WTC11 (cell line): Measurements from ENCODE around the gene FAM3C. TPM values are rescaled to one million over a fixed set of nuclear protein-coding genes. Genes with fewer than 3 reads are reported as not detected.

Experiments used
- ATAC-seq: fragments of 200-7000 bp; cut with Tn5 transposase; 2 replicates; pipeline ENCODE4 v1.10.0; 2021; ENCODE audit warnings: mild to moderate bottlenecking, moderate library complexity
- CTCF ChIA-PET: fragments of 300-600 bp; sonication (Branson Sonifier 250); formaldehyde crosslinking; loops from one replicate; lab custom pipeline; 2021; ENCODE audit warnings: antibody characterized with exemption; lab: Charles Lee
- POLR2A ChIA-PET: fragments of 350-600 bp; sonication (Branson Sonifier 250); formaldehyde crosslinking; loops from one replicate; lab custom pipeline; 2021; ENCODE audit warnings: antibody characterized with exemption; lab: Charles Lee
- DNase-seq: peaks from one replicate; pipeline ENCODE4 v3.0.0; 2021; ENCODE audit warnings: low spot score
- H3K27ac Mint-ChIP-seq: 2 replicates; pipeline ENCODE4 v1.8.0; 2021; ENCODE audit warnings: mixed read lengths
- H3K27me3 Mint-ChIP-seq: 2 replicates; pipeline ENCODE4 v1.8.0; 2021; ENCODE audit warnings: low read depth, mild to moderate bottlenecking, moderate library complexity, mixed read lengths
- H3K36me3 Mint-ChIP-seq: 2 replicates; pipeline ENCODE4 v1.8.0; 2021; ENCODE audit warnings: mixed read lengths
- H3K4me1 Mint-ChIP-seq: 2 replicates; pipeline ENCODE4 v1.8.0; 2022; ENCODE audit warnings: mixed read lengths
- H3K4me3 Mint-ChIP-seq: 2 replicates; pipeline ENCODE4 v1.8.0; 2021; ENCODE audit warnings: mild to moderate bottlenecking, moderate library complexity, mixed read lengths
- H3K9me3 Mint-ChIP-seq: 2 replicates; pipeline ENCODE4 v1.8.0; 2021; ENCODE audit warnings: mixed read lengths
- ARID4B ChIP-seq: sonication (generic); formaldehyde crosslinking; IDR thresholded peaks from 2 replicates; pipeline ENCODE4 v1.8.0; 2023; ENCODE audit warnings: missing genetic modification reagents, mild to moderate bottlenecking, borderline replicate concordance
- CBFB ChIP-seq: sonication (generic); formaldehyde crosslinking; IDR thresholded peaks from 2 replicates; pipeline ENCODE4 v1.8.1; 2022; ENCODE audit warnings: mild to moderate bottlenecking, low read depth, missing genetic modification reagents
- CDX4 ChIP-seq: fragments of 250-450 bp; sonication (Bioruptor Pico); IDR thresholded peaks from 2 replicates; pipeline ENCODE4 v1.9.0; 2021; ENCODE audit warnings: moderate library complexity, mild to moderate bottlenecking, inconsistent platforms, borderline replicate concordance
- E2F1 ChIP-seq: sonication (generic); formaldehyde crosslinking; IDR thresholded peaks from 2 replicates; pipeline ENCODE4 v1.8.0; 2022; ENCODE audit warnings: mild to moderate bottlenecking, missing genetic modification reagents
- ELF4 ChIP-seq: sonication (generic); formaldehyde crosslinking; IDR thresholded peaks from 2 replicates; pipeline ENCODE4 v1.8.1; 2022; ENCODE audit warnings: low read depth, mild to moderate bottlenecking, moderate library complexity, missing genetic modification reagents
- ETV6 ChIP-seq: sonication (generic); formaldehyde crosslinking; IDR thresholded peaks from 2 replicates; pipeline ENCODE4 v1.8.1; 2022; ENCODE audit warnings: mild to moderate bottlenecking, missing genetic modification reagents
- FOXK1 ChIP-seq: sonication (generic); formaldehyde crosslinking; IDR thresholded peaks from 2 replicates; pipeline ENCODE4 v1.8.0; 2022; ENCODE audit warnings: mild to moderate bottlenecking, moderate library complexity, missing genetic modification reagents
- HMGXB4 ChIP-seq: sonication (generic); formaldehyde crosslinking; IDR thresholded peaks from 2 replicates; pipeline ENCODE4 v1.8.1; 2023; ENCODE audit warnings: mild to moderate bottlenecking, moderate library complexity, missing genetic modification reagents
- JUN ChIP-seq: sonication (generic); formaldehyde crosslinking; IDR thresholded peaks from 2 replicates; pipeline ENCODE4 v1.8.0; 2023; ENCODE audit warnings: mild to moderate bottlenecking, missing genetic modification reagents
- NFE2L1 ChIP-seq: sonication (generic); formaldehyde crosslinking; IDR thresholded peaks from 2 replicates; pipeline ENCODE4 v1.8.1; 2023; ENCODE audit warnings: missing genetic modification reagents
- OVOL2 ChIP-seq: fragments of 250-450 bp; sonication (Bioruptor Pico); IDR thresholded peaks from 2 replicates; pipeline ENCODE4 v1.9.0; 2021; ENCODE audit warnings: mild to moderate bottlenecking, borderline replicate concordance
- SP1 ChIP-seq: sonication (generic); formaldehyde crosslinking; conservative IDR thresholded peaks from 2 replicates; pipeline ENCODE4 v1.8.1; 2022; ENCODE audit warnings: missing genetic modification reagents
- STAT6 ChIP-seq: sonication (generic); formaldehyde crosslinking; conservative IDR thresholded peaks from 2 replicates; pipeline ENCODE4 v1.8.1; 2023; ENCODE audit warnings: mild to moderate bottlenecking, low read depth, missing genetic modification reagents, moderate library complexity
- TP53 ChIP-seq: sonication (generic); formaldehyde crosslinking; IDR thresholded peaks from 2 replicates; pipeline ENCODE4 v1.8.1; 2023; ENCODE audit warnings: mild to moderate bottlenecking, missing genetic modification reagents
- ZBTB21 ChIP-seq: sonication (generic); formaldehyde crosslinking; IDR thresholded peaks from 2 replicates; pipeline ENCODE4 v1.8.1; 2023; ENCODE audit warnings: mild to moderate bottlenecking, missing genetic modification reagents, borderline replicate concordance
- ZMAT4 ChIP-seq: fragments of 250-450 bp; sonication (Bioruptor Pico); IDR thresholded peaks from 2 replicates; pipeline ENCODE4 v1.9.0; 2021; ENCODE audit warnings: mild to moderate bottlenecking
- ZNF396 ChIP-seq: fragments of 250-450 bp; sonication (Bioruptor Pico); IDR thresholded peaks from 2 replicates; pipeline ENCODE4 v1.8.0; 2021; ENCODE audit warnings: mild to moderate bottlenecking, moderate library complexity, borderline replicate concordance
- total RNA-seq: library from RNA; stranded (reverse); gene quantifications from 3 replicates; pipeline ENCODE4 v1.2.3, GENCODE V29; 2021

The FAM3C gene
- total RNA-seq, 1 experiment from 2014 or later, result 65.7 TPM

- no peaks in the 10 kb centered on the region for H3K36me3 Mint-ChIP-seq
- H3K4me3 Mint-ChIP-seq, result no peak overlapping the region
- H3K9me3 Mint-ChIP-seq, result no peaks in the 10 kb centered on the region
- no peak for TF ChIP-seq ZBTB21 (CRISPR knock-in tag)
- TF ChIP-seq ZNF396 (CRISPR knock-in tag), result no peak
- no peak for TF ChIP-seq E2F1 (CRISPR knock-in tag)
- TF ChIP-seq CBFB (CRISPR knock-in tag), result no peak
- no peak for TF ChIP-seq NFE2L1
- TF ChIP-seq TP53, result no peak
- no peak for TF ChIP-seq CDX4 (CRISPR knock-in tag)
- TF ChIP-seq ARID4B (CRISPR knock-in tag), result no peak
- TF ChIP-seq OVOL2 (CRISPR knock-in tag), result no peak
- no peak for TF ChIP-seq FOXK1 (CRISPR knock-in tag)
- no peak for TF ChIP-seq HMGXB4 (CRISPR knock-in tag)
- H3K27ac Mint-ChIP-seq, result no peak overlapping the region
- H3K4me1 Mint-ChIP-seq, result peaks cover 9% of the 10 kb centered on the region
- DNase-seq, result no peak
- ChIA-PET CTCF (interaction anchor here (1.1 to 3.6 kb wide), 2 partner anchors 31 to 149 kb away, joined by 3 to 27 read pairs; no protein-coding TSS in a partner anchor), POLR2A (no interaction called here)
- no peaks in the 10 kb centered on the region for H3K27me3 Mint-ChIP-seq
- ATAC-seq, result no peak
These were observed 2.1 kb upstream of the FAM3C start for GRCh38 chr7:121398246-121398645.

- ATAC-seq, result no peak
- TF ChIP-seq JUN (CRISPR knock-in tag) (no peak), ELF4 (CRISPR knock-in tag) (no peak), SP1 (CRISPR knock-in tag) (no peak), ZMAT4 (CRISPR knock-in tag) (no peak), ETV6 (no peak), STAT6 (no peak)
- DNase-seq, result no peak
- CTCF ChIA-PET, result interaction anchor here (1.1 to 3.6 kb wide), 2 partner anchors 30 to 150 kb away, joined by 3 to 27 read pairs; no protein-coding TSS in a partner anchor
- no peak overlapping the region for H3K4me3 Mint-ChIP-seq
- peaks cover 9% of the 10 kb centered on the region for H3K4me1 Mint-ChIP-seq
- peaks cover 3% of the 10 kb centered on the region for H3K36me3 Mint-ChIP-seq
- POLR2A ChIA-PET, result interaction anchor here (2.9 kb wide), 1 partner anchor 41 kb away, joined by 9 read pairs; no protein-coding TSS in a partner anchor
- peaks cover 2% of the 10 kb centered on the region for H3K9me3 Mint-ChIP-seq
- H3K27me3 Mint-ChIP-seq, result no peaks in the 10 kb centered on the region
- H3K27ac Mint-ChIP-seq, result no peak overlapping the region
These were observed 1.7 kb upstream of the FAM3C start for GRCh38 chr7:121397822-121398221.
